Activated CD4-positive, alpha-beta memory T cell treated with anti-CD3 and anti-CD28 coated beads, Interleukin-2, amount 10 ng/mL, durations not matched to agents 7 days and 5 days (primary cell): ENCODE results near the gene KIRREL3. TPM values are rescaled to one million over a fixed set of nuclear protein-coding genes. Genes with fewer than 3 reads are reported as not detected.

ENCODE experiments used
- CTCF ChIA-PET: fragments of 350-600 bp; sonication (Branson Sonifier 250); formaldehyde crosslinking; loops from one replicate; lab custom pipeline; 2021; ENCODE audit warnings: antibody characterized with exemption, inconsistent platforms; lab: Charles Lee
- POLR2A ChIA-PET: fragments of 350-600 bp; sonication (Branson Sonifier 250); formaldehyde crosslinking; loops from one replicate; lab custom pipeline; 2021; ENCODE audit warnings: antibody characterized with exemption; lab: Charles Lee
- DNase-seq: peaks from one replicate; pipeline ENCODE4 v3.0.0-alpha.2; 2020
- H3K27ac Mint-ChIP-seq: one replicate; pipeline ENCODE4 v1.8.0; 2021; ENCODE audit warnings: mild to moderate bottlenecking, mixed read lengths
- H3K27me3 Mint-ChIP-seq: one replicate; pipeline ENCODE4 v1.8.0; 2021; ENCODE audit warnings: mixed read lengths
- H3K36me3 Mint-ChIP-seq: one replicate; pipeline ENCODE4 v1.8.0; 2021; ENCODE audit warnings: low read depth, mixed read lengths
- H3K4me1 Mint-ChIP-seq: one replicate; pipeline ENCODE4 v1.8.0; 2021; ENCODE audit warnings: mixed read lengths
- H3K4me3 Mint-ChIP-seq: one replicate; pipeline ENCODE4 v1.8.0; 2021; ENCODE audit warnings: mild to moderate bottlenecking, mixed read lengths
- H3K9me3 Mint-ChIP-seq: one replicate; pipeline ENCODE4 v1.8.0; 2021; ENCODE audit warnings: mixed read lengths
- total RNA-seq, 2 experiments: library from RNA; stranded (reverse); gene quantifications; one replicate each; pipeline ENCODE4 v1.2.3, GENCODE V29; 2021

The KIRREL3 gene
- total RNA-seq, 2 experiments from 2014 or later, result not detected

DNA sequence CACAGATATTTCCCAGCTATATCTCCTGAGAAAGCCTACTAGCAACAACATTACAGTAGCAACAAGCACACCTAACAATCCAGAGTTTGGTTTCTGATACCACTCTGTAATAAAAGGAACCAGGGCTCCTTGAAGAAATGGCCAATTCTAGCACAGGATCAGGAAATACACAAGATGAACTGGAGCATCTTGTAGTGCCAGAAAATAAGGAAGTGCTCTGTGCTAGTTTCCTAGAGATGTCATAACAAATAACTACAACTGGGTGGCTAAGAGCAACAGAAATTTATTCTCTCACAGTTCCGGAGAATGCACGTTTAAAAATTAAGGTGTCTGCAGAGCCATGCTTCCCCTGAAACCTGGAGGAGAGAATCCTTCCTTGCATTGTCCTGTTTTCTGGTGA, 217.8 kb downstream of the KIRREL3 start:
- CTCF ChIA-PET, result no interaction called here
- peaks cover 4% of the 10 kb centered on the region for H3K27me3 Mint-ChIP-seq
- H3K27ac Mint-ChIP-seq, result no peak overlapping the region
- no peaks in the 10 kb centered on the region for H3K9me3 Mint-ChIP-seq
- POLR2A ChIA-PET, result no interaction called here
- no peak for DNase-seq
- H3K36me3 Mint-ChIP-seq, result no peaks in the 10 kb centered on the region
- no peak overlapping the region for H3K4me3 Mint-ChIP-seq
- no peaks in the 10 kb centered on the region for H3K4me1 Mint-ChIP-seq

DNA sequence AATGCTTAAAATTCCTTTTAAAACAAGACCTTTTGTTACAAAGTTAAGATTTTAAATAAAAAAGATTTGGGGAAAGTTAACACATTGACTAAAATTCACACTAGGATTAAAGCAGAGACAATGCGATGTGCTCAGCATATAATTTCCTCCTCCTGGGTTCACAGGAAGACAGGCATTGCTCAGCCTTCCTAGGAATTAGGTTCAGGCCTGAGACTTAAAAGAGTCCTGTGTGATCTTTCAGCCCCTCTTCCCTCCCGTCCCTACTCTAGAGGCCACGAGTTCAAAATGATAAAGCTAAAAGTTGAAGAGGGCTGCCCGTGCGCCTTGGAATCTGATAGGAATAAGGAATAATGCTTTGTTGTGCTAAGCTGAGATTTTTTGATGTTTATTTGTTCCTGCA, 218.6 kb downstream of the KIRREL3 start:
- CTCF ChIA-PET, result no interaction called here
- no peak for DNase-seq
- H3K4me1 Mint-ChIP-seq, result no peaks in the 10 kb centered on the region
- POLR2A ChIA-PET, result no interaction called here
- no peak overlapping the region for H3K27ac Mint-ChIP-seq
- no peaks in the 10 kb centered on the region for H3K9me3 Mint-ChIP-seq
- H3K4me3 Mint-ChIP-seq, result no peak overlapping the region
- no peaks in the 10 kb centered on the region for H3K36me3 Mint-ChIP-seq
- peaks cover 4% of the 10 kb centered on the region for H3K27me3 Mint-ChIP-seq

GRCh38 chr11:126776119-126776518, 224.5 kb downstream of the KIRREL3 start:
- H3K27me3 Mint-ChIP-seq, result peaks cover 4% of the 10 kb centered on the region
- H3K27ac Mint-ChIP-seq, result no peak overlapping the region
- no peak for DNase-seq
- H3K36me3 Mint-ChIP-seq, result no peaks in the 10 kb centered on the region
- no peaks in the 10 kb centered on the region for H3K4me1 Mint-ChIP-seq
- no peaks in the 10 kb centered on the region for H3K9me3 Mint-ChIP-seq
- POLR2A ChIA-PET, result no interaction called here
- H3K4me3 Mint-ChIP-seq, result no peak overlapping the region
- CTCF ChIA-PET, result no interaction called here

DNA sequence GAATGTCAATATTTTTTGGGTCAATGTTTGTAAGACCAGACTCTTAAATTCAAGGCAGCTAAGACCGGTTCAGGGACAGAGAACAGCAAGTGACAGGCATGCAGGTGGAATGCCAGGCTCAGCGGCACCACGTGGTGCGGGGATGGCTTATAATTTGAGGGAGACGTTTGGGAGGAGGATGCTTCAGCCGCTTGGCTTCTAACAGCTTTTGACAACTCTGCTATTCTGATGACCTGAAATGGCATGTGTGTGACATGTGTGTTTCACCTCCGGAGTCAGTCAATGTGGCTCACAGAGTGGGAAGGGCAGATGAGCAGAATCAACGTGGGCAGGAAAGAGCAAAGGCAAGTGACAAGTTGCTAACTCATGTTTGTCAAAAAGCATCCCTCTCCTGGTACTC, 228.3 kb downstream of the KIRREL3 start:
- H3K27me3 Mint-ChIP-seq, result no peaks in the 10 kb centered on the region
- POLR2A ChIA-PET, result no interaction called here
- no peaks in the 10 kb centered on the region for H3K9me3 Mint-ChIP-seq

DNA sequence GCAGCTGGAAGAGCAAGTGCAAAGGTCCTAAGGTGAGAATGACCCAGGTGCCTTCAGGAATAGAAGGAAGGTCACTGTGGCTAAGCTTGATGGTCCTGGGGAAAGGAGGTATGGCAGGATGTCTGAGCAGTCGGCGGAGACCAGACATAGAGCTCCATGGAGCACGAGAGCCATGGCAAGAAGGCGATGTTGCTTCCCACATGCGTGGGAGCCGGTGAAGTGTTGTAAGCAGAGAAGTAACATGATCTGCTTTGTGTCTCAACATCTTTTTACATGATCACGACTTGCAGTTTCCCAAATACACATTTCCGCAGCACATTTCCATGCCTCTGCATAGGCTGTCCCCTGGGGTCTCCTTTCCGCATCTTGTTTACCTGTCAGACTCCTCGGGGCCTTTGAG, 231.9 kb downstream of the KIRREL3 start:
- no peaks in the 10 kb centered on the region for H3K4me1 Mint-ChIP-seq
- no peak overlapping the region for H3K27ac Mint-ChIP-seq
- no peaks in the 10 kb centered on the region for H3K9me3 Mint-ChIP-seq
- ChIA-PET POLR2A (no interaction called here), CTCF (no interaction called here)
- no peak overlapping the region for H3K4me3 Mint-ChIP-seq
- H3K27me3 Mint-ChIP-seq, result no peaks in the 10 kb centered on the region
- H3K36me3 Mint-ChIP-seq, result no peaks in the 10 kb centered on the region
- DNase-seq, result no peak

More for the DNA sequence above, 228.3 kb downstream of the KIRREL3 start:
- Mint-ChIP-seq H3K27ac (no peak overlapping the region), H3K36me3 (no peaks in the 10 kb centered on the region), H3K4me3 (no peak overlapping the region), H3K4me1 (no peaks in the 10 kb centered on the region)
- DNase-seq, result no peak
- CTCF ChIA-PET, result interaction anchor here (0.6 kb wide), 1 partner anchor 1319 kb away, joined by 3 read pairs; no protein-coding TSS in a partner anchor

DNA sequence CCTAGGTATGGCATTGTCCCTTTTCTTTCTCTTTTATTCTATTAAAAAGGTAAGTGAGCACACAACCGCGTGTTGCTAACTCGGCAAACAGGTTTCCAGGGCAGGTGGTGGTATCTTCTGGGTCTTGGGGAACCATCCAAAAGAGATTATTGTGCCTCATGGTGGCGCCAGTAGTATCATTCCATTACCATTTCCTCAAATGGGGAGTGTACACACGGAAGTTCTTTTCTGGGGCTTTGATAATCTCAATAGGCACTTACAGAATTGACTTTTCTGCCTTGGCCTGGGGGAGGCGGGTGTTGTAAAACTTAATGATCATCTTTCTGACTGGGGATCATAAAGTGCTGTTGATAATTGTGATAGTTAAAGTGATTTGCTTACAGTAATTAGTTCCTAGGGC, 234.1 kb downstream of the KIRREL3 start:
- Mint-ChIP-seq H3K9me3 (no peaks in the 10 kb centered on the region), H3K27ac (no peak overlapping the region)
- CTCF ChIA-PET, result no interaction called here

DNA sequence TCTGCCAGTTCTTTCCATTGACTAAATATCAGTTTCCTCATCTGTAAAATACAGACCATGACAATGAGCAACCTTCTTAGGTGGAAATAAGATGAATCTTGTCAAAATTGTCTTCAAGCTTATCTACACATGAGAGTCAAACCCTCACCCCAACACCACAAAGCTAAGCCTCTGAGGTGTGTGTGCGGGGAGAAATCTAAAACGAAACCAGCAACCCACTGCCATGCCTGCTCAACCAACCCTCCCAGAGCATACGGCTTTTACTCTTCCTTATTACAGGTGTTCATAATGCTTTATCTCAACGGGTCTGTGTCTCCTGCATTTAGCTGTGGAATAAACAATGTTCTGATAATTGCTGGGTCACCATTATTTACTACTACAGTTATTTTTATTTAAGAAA, 235.4 kb downstream of the KIRREL3 start:
- no peaks in the 10 kb centered on the region for H3K9me3 Mint-ChIP-seq

More for the DNA sequence above, 234.1 kb downstream of the KIRREL3 start:
- Mint-ChIP-seq H3K4me1 (no peaks in the 10 kb centered on the region), H3K36me3 (no peaks in the 10 kb centered on the region), H3K4me3 (no peak overlapping the region), H3K27me3 (no peaks in the 10 kb centered on the region)
- no peak for DNase-seq
- POLR2A ChIA-PET, result no interaction called here

DNA sequence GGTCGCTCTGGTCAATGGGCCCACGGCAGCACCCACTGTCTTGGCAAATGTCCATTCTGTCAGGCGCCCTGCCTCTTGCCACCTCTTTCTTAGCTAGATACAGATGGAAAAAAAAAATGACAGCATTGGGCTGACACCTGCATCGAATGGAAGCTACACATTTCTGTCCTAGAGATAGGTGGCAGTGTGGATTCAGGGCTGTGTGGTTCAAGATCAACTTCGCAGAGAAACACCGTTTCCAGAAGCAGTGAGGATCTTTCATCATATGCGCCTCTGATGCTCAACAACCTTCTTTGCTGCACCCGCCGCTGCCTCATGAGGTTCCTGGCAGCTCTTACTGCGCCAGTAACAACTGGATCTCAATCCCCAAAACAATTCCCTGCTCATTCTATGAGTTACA, 236.3 kb downstream of the KIRREL3 start:
- H3K27ac Mint-ChIP-seq, result no peak overlapping the region
- no peak overlapping the region for H3K4me3 Mint-ChIP-seq
- POLR2A ChIA-PET, result no interaction called here
- no peak for DNase-seq
- no peaks in the 10 kb centered on the region for H3K4me1 Mint-ChIP-seq
- CTCF ChIA-PET, result no interaction called here
- no peaks in the 10 kb centered on the region for H3K27me3 Mint-ChIP-seq
- H3K36me3 Mint-ChIP-seq, result no peaks in the 10 kb centered on the region
- H3K9me3 Mint-ChIP-seq, result no peaks in the 10 kb centered on the region

More for the DNA sequence above, 235.4 kb downstream of the KIRREL3 start:
- no peaks in the 10 kb centered on the region for H3K36me3 Mint-ChIP-seq
- no peaks in the 10 kb centered on the region for H3K4me1 Mint-ChIP-seq
- no peak overlapping the region for H3K27ac Mint-ChIP-seq
- no peak overlapping the region for H3K4me3 Mint-ChIP-seq
- H3K27me3 Mint-ChIP-seq, result no peaks in the 10 kb centered on the region
- ChIA-PET POLR2A (no interaction called here), CTCF (no interaction called here)
- DNase-seq, result no peak

DNA sequence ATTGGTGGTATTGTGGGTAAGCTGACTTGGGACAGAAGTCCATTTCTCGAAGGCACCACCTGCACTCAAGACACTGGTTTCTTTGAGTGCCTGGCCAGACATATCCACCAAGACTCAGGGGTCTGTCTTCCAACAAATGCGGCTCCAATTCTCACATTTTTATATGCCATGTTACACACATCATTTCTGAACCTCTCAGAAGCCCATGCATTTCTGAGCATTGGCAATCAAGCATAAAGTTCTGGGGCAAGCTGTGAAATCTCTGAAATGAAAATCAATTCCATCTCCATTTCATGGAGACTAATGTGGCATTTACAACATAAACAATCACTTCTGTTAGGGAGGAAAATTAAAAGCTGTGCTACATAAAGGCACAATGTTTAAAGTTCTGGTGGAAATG, 243.7 kb downstream of the KIRREL3 start:
- no peak for DNase-seq
- ChIA-PET POLR2A (no interaction called here), CTCF (no interaction called here)
- Mint-ChIP-seq H3K9me3 (no peaks in the 10 kb centered on the region), H3K4me3 (no peak overlapping the region), H3K4me1 (no peaks in the 10 kb centered on the region), H3K27me3 (peaks cover 1% of the 10 kb centered on the region), H3K27ac (no peak overlapping the region), H3K36me3 (no peaks in the 10 kb centered on the region)

DNA sequence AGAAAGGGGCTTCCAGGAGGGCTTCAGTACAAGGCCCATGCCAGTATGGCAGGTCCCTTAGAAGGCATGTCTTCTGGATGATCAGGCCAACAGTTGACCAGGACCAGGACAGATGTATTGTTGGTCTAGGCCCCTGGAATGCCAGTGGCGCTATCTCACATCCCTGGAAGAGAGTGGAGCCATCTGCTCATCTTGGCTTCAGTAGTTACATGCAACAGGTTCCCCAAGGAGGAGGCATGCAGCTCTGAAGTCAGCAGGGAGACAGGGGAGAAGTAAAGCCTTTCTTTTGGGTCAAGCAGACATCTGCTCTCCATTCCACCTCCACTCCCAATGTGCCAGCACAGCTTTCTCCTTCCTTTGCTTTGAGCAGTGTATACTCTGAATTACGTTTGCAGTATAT, 244.1 kb downstream of the KIRREL3 start:
- peaks cover 1% of the 10 kb centered on the region for H3K27me3 Mint-ChIP-seq
- no peak overlapping the region for H3K4me3 Mint-ChIP-seq
- H3K36me3 Mint-ChIP-seq, result no peaks in the 10 kb centered on the region
- ChIA-PET POLR2A (no interaction called here), CTCF (no interaction called here)
- DNase-seq, result no peak
- H3K9me3 Mint-ChIP-seq, result no peaks in the 10 kb centered on the region
- H3K27ac Mint-ChIP-seq, result no peak overlapping the region
- H3K4me1 Mint-ChIP-seq, result no peaks in the 10 kb centered on the region

DNA sequence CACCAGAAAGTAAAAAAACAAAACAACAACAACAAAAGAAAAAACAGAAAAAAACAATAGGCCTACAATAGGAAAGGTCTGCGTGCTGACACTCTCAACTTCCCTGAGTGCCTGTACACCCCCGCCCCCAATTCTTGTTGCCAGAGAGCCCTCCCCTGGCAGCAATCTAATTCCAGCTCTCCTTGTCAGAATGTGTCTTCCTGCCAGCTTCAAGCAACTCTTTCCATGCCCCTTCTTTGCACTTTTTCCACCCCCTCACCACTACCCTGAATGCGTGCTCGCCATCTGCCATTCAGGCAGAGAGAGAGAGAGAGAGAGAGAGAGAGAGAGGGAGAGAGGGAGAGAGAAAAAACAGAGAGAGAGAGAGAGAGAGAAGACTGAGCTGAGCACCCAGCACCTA, 245.0 kb downstream of the KIRREL3 start:
- H3K4me1 Mint-ChIP-seq, result no peaks in the 10 kb centered on the region
- no peak overlapping the region for H3K27ac Mint-ChIP-seq
- no peaks in the 10 kb centered on the region for H3K36me3 Mint-ChIP-seq
- ChIA-PET POLR2A (no interaction called here), CTCF (no interaction called here)
- H3K9me3 Mint-ChIP-seq, result no peaks in the 10 kb centered on the region
- DNase-seq, result no peak
- peaks cover 1% of the 10 kb centered on the region for H3K27me3 Mint-ChIP-seq
- H3K4me3 Mint-ChIP-seq, result no peak overlapping the region

DNA sequence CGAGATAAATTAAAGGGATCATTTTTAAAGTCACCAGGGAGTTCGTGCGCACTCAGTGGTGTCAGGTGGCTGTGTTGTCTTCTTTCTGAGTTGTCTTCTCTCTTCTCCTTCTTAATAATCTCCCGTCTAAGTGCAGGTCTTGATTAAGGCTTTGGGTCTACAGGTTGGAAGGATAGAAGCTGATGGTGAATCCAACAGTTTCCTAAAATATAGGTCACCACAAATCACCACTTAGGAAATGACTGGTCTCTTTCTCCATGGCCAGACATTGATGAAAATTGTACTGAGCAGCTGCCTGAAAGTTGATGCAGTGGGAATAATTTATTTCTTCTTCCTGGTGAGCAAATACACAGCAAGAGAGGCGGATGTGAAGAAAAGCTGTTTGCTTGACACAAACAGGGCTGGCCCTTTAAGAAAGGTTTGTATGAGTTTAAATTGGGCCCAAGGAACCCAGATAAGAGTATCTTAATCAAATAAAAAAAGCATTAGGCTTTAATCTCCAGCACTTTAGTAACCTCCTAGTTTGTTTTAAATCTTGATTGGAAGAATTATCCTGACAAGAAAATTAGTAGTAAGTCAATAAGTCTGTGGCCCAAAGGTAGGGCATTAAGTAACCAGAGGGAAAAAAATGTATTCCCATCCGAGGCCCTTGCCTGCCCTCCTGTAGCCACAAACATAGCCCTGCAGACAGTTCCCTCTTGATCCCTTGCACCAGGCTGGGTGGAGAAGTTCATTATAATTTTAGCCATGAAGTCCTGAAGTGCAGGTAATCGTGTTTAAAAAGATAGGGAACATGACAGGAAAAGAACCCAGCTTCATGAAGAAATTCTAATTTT, 245.8 kb downstream of the KIRREL3 start:
- CTCF ChIA-PET, result no interaction called here
- POLR2A ChIA-PET, result no interaction called here
- no peak for DNase-seq
- H3K4me3 Mint-ChIP-seq, result no peak overlapping the region
- H3K27ac Mint-ChIP-seq, result no peak overlapping the region
- no peaks in the 10 kb centered on the region for H3K9me3 Mint-ChIP-seq
- no peaks in the 10 kb centered on the region for H3K36me3 Mint-ChIP-seq
- H3K27me3 Mint-ChIP-seq, result peaks cover 1% of the 10 kb centered on the region
- H3K4me1 Mint-ChIP-seq, result no peaks in the 10 kb centered on the region

GRCh38 chr11:126753990-126754389, 246.6 kb downstream of the KIRREL3 start:
- Mint-ChIP-seq H3K4me3 (no peak overlapping the region), H3K27ac (no peak overlapping the region), H3K27me3 (peaks cover 1% of the 10 kb centered on the region), H3K9me3 (no peaks in the 10 kb centered on the region), H3K36me3 (no peaks in the 10 kb centered on the region), H3K4me1 (no peaks in the 10 kb centered on the region)
- POLR2A ChIA-PET, result no interaction called here
- CTCF ChIA-PET, result no interaction called here
- DNase-seq, result no peak

GRCh38 chr11:126751242-126751641, 249.3 kb downstream of the KIRREL3 start:
- H3K9me3 Mint-ChIP-seq, result no peaks in the 10 kb centered on the region
- H3K27ac Mint-ChIP-seq, result no peak overlapping the region
- DNase-seq, result no peak
- POLR2A ChIA-PET, result no interaction called here
- no peaks in the 10 kb centered on the region for H3K4me1 Mint-ChIP-seq
- no peaks in the 10 kb centered on the region for H3K36me3 Mint-ChIP-seq
- CTCF ChIA-PET, result no interaction called here
- peaks cover 1% of the 10 kb centered on the region for H3K27me3 Mint-ChIP-seq
- no peak overlapping the region for H3K4me3 Mint-ChIP-seq
